ENCODE measurements around the gene NETO2. TPM values are rescaled to one million over a fixed set of nuclear protein-coding genes. Genes with fewer than 3 reads are reported as not detected.

The NETO2 gene
- total and polyA plus RNA-seq, 10 of the 15 experiments (the other 5 are each of a cell fraction or from before 2014, with no cell fraction given): 8.5 to 53.1 (median 27.0) TPM

GRCh38 chr16:47034455-47034854 lies 109.3 kb downstream of the NETO2 start (continued):
- TF ChIP-seq, protein P1, sequence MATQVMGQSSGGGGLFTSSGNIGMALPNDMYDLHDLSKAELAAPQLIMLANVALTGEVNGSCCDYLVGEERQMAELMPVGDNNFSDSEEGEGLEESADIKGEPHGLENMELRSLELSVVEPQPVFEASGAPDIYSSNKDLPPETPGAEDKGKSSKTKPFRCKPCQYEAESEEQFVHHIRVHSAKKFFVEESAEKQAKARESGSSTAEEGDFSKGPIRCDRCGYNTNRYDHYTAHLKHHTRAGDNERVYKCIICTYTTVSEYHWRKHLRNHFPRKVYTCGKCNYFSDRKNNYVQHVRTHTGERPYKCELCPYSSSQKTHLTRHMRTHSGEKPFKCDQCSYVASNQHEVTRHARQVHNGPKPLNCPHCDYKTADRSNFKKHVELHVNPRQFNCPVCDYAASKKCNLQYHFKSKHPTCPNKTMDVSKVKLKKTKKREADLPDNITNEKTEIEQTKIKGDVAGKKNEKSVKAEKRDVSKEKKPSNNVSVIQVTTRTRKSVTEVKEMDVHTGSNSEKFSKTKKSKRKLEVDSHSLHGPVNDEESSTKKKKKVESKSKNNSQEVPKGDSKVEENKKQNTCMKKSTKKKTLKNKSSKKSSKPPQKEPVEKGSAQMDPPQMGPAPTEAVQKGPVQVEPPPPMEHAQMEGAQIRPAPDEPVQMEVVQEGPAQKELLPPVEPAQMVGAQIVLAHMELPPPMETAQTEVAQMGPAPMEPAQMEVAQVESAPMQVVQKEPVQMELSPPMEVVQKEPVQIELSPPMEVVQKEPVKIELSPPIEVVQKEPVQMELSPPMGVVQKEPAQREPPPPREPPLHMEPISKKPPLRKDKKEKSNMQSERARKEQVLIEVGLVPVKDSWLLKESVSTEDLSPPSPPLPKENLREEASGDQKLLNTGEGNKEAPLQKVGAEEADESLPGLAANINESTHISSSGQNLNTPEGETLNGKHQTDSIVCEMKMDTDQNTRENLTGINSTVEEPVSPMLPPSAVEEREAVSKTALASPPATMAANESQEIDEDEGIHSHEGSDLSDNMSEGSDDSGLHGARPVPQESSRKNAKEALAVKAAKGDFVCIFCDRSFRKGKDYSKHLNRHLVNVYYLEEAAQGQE (IDR thresholded peaks at IDR 0.05; ENCODE audit: low read depth, low read length): no peak

DNA sequence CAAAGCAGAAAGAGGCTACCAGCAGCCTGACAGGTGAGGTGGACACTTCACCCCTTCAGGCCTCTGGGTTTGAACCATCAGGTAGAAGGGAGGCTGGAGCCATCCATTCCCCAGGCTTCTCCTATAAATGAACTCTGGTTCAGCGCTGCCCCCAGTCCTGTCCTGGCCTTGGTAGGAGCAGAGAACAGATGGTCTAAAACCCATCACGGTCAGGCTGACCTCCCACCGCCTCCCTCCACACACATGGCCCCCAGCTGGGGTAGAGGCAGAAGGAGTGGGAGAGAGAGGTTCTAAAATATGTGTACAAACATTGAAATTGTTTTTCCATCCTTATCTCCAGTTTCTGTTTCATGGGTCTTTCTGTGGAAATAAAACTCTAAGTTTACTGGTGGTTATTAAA lies 110.6 kb downstream of the NETO2 start:
- DNase-seq (ENCODE audit: low read depth, low spot score) (no peak), FAIRE-seq (no peak), ATAC-seq (no peak)
- ChIA-PET CTCF (interaction anchor here (0.6 to 2.5 kb wide), 7 partner anchors 9 to 112 kb away, joined by 3 to 13 read pairs (median 9); partner anchors contain the start of gene NETO2), SMC1A (ENCODE audit: uncharacterized antibody, unreplicated experiment) (interaction anchor here (0.6 to 2.3 kb wide), 5 partner anchors 11 to 111 kb away, joined by 3 to 10 read pairs (median 6); partner anchors contain the start of gene NETO2), RAD21 (ENCODE audit: unreplicated experiment) (interaction anchor here (1.7 to 2.6 kb wide), 3 partner anchors 15 to 109 kb away, joined by 6 to 10 read pairs (median 8); no protein-coding TSS in a partner anchor), POLR2A (interaction anchor here (0.7 kb wide), 2 partner anchors 60 to 620 kb away, joined by 3 read pairs; no protein-coding TSS in a partner anchor)
- peaks cover 16% of the 10 kb centered on the region for H3K4me1 ChIP-seq (ENCODE audit: control insufficient read depth, insufficient read depth, low read length)
- H4K20me1 ChIP-seq (ENCODE audit: control insufficient read depth, insufficient read depth): no peaks in the 10 kb centered on the region
- no peaks in the 10 kb centered on the region for H3K36me3 ChIP-seq (ENCODE audit: control insufficient read depth in 2 of 2, insufficient read depth in 2 of 2, low read length in 1 of 2)
- no peak overlapping the region for H3K27ac ChIP-seq (ENCODE audit: control insufficient read depth, insufficient read depth)
- H3K4me3 ChIP-seq: no peak overlapping the region
- no TSS peak for BruUV-seq (replicated peaks)
- WGBS (ENCODE audit: insufficient coverage, insufficient replicate concordance, low lambda C conversion rate, missing lambda C conversion rate): 58% methylated on average over 3 of the region's 3 CpGs
- no peaks in the 10 kb centered on the region for H3K79me2 ChIP-seq (ENCODE audit: control insufficient read depth, insufficient read depth, low read length)
- TF ChIP-seq SMAD1 (IDR thresholded peaks at IDR 0.05; ENCODE audit: low read depth, partially characterized antibody) (no peak), CBX3 (IDR thresholded peaks at IDR 0.05; ENCODE audit: borderline replicate concordance, low read depth) (no peak), EP300 (IDR thresholded peaks at IDR 0.05; ENCODE audit: borderline replicate concordance in 1 of 2, control insufficient read depth in 1 of 2, low read depth in 2 of 2, low read length in 2 of 2) (no peak)
- TF ChIP-seq, protein P1 (IDR thresholded peaks at IDR 0.05; ENCODE audit: low read depth, low read length): no peak
- no peak overlapping the region for H2AFZ ChIP-seq (ENCODE audit: control insufficient read depth, low read depth, low read length)
- intact Hi-C loops (cut with micrococcal nuclease; ENCODE audit: unreplicated experiment) (loop anchor here (10.0 kb wide), 1 partner anchor 1022 kb away; no protein-coding TSS in a partner anchor), in situ Hi-C loops (cut with MboI) (no loop called here)
- no peak overlapping the region for H3K9ac ChIP-seq (ENCODE audit: control insufficient read depth, insufficient read depth, low read length)
- no peak overlapping the region for H3K4me2 ChIP-seq (ENCODE audit: control insufficient read depth, insufficient read depth)
- H3K9me3 ChIP-seq (replicated peaks; ENCODE audit: control insufficient read depth, insufficient read depth, low read length): no peaks in the 10 kb centered on the region
- no peaks in the 10 kb centered on the region for H3K27me3 ChIP-seq (replicated peaks in 1 of 2; ENCODE audit: control insufficient read depth in 2 of 2, insufficient read depth in 2 of 2, low read length in 1 of 2)

All from GM12878 (cell line).